Caco-2 (cell line): Measurements from ENCODE around the gene GLP2R. TPM values are rescaled to one million over a fixed set of nuclear protein-coding genes. Genes with fewer than 3 reads are reported as not detected.

Source experiments
- BruUV-seq: library from RNA; stranded (reverse); fragments of 400-500 nt; replicated peaks from 2 replicates; lab custom pipeline; 2021; lab: Mats Ljungman, UMichigan
- CTCF ChIA-PET: fragments of 300-600 bp; sonication (Branson Sonifier 250); formaldehyde crosslinking; loops from one replicate; lab custom pipeline; 2022; ENCODE audit warnings: antibody characterized with exemption; lab: Charles Lee
- POLR2A ChIA-PET: fragments of 300-600 bp; sonication (Branson Sonifier 250); formaldehyde crosslinking; loops from one replicate; lab custom pipeline; 2022; ENCODE audit warnings: antibody characterized with exemption; lab: Charles Lee
- DNase-seq, 2 experiments: peaks; one replicate each; pipeline versions ENCODE4 v3.0.0 to v3.0.0-alpha.2; 2020 to 2022
- H3K27me3 ChIP-seq: replicated peaks from 2 replicates; pipeline ENCODE4 v1.6.0; 2011; ENCODE audit warnings: low read length; ENCODE audit not compliant: control insufficient read depth, insufficient read depth
- H3K36me3 ChIP-seq: 2 replicates; pipeline ENCODE4 v1.5.1; 2011; ENCODE audit warnings: low read length; ENCODE audit not compliant: control insufficient read depth, insufficient read depth
- H3K4me1 ChIP-seq: fragments of 250-450 bp; sonication (Bioruptor Pico); 2 replicates; pipeline ENCODE4 v1.5.1; 2020; ENCODE audit warnings: mild to moderate bottlenecking
- H3K4me3 ChIP-seq: 2 replicates; pipeline ENCODE4 v1.5.1; 2011; ENCODE audit warnings: low read depth, mild to moderate bottlenecking, control low read depth, low read length
- H3K9me3 ChIP-seq: fragments of 250-450 bp; sonication (Bioruptor Pico); 2 replicates; pipeline ENCODE4 v1.5.1; 2020; ENCODE audit warnings: mild to moderate bottlenecking, moderate library complexity
- H3K27ac Mint-ChIP-seq: one replicate; pipeline ENCODE4 v1.8.0; 2022; ENCODE audit warnings: mixed read lengths; ENCODE audit not compliant: unreplicated experiment
- H3K27me3 Mint-ChIP-seq: one replicate; pipeline ENCODE4 v1.8.0; 2022; ENCODE audit warnings: mixed read lengths; ENCODE audit not compliant: insufficient read depth, unreplicated experiment
- H3K36me3 Mint-ChIP-seq: one replicate; pipeline ENCODE4 v1.8.0; 2022; ENCODE audit warnings: mild to moderate bottlenecking, mixed read lengths; ENCODE audit not compliant: insufficient read depth, unreplicated experiment
- H3K4me1 Mint-ChIP-seq: one replicate; pipeline ENCODE4 v1.8.0; 2022; ENCODE audit warnings: low read depth, mixed read lengths; ENCODE audit not compliant: unreplicated experiment
- H3K4me3 Mint-ChIP-seq: one replicate; pipeline ENCODE4 v1.8.0; 2022; ENCODE audit warnings: mild to moderate bottlenecking, moderate library complexity, mixed read lengths; ENCODE audit not compliant: unreplicated experiment
- H3K9me3 Mint-ChIP-seq: one replicate; pipeline ENCODE4 v1.8.0; 2022; ENCODE audit warnings: mixed read lengths; ENCODE audit not compliant: unreplicated experiment
- intact Hi-C: fragments of 100-400 bp; cut with micrococcal nuclease; formaldehyde crosslinking; loops from one replicate; pipeline ENCODE4 v1.10.0; 2022; ENCODE audit not compliant: unreplicated experiment
- total RNA-seq: library from RNA; stranded (reverse); gene quantifications from 2 replicates; pipeline ENCODE4 v1.2.3, GENCODE V29; 2022
- TF ChIP-seq, protein P1 (sequence below), 2 experiments: fragments of 200-600 bp in 1 of 2; IDR thresholded peaks; 1 replicate in 1 of 2; 2 replicates in 1 of 2; pipeline versions ENCODE4 v1.5.1 to v1.8.0; 2011 to 2022; ENCODE audit warnings: antibody characterized with exemption in 1 of 2, control low read depth in 1 of 2, inconsistent platforms in 1 of 2, low read depth in 1 of 2, low read length in 1 of 2, mild to moderate bottlenecking in 1 of 2, moderate library complexity in 1 of 2; ENCODE audit not compliant: insufficient read depth in 1 of 2, severe bottlenecking in 1 of 2, unreplicated experiment in 1 of 2

GLP2R gene
- total RNA-seq, 1 experiment from 2014 or later: not detected

DNA sequence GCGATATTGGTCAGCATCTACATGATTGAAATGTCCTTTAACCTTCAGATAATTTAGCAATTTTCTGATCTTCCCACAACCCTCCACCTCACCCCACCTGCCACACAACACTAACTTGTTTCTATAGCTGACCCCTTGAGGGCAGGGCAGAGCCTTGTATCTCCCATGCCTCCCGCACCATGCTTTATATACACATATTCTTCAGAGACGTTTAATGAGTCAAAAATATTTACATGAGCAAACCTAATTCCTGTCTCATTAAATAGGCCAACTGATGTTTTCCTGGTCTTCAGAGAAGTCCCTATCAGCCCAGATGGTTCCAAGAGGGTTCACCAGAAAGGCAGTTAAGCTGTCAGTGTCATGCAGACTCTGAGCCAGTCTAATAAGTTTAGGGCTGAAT lies 27.7 kb upstream of the GLP2R start:
- DNase-seq: no peak
- intact Hi-C loops: no loop called here
- Mint-ChIP-seq H3K9me3 (no peaks in the 10 kb centered on the region), H3K27ac (no peak overlapping the region), H3K4me3 (no peak overlapping the region), H3K36me3 (no peaks in the 10 kb centered on the region), H3K4me1 (no peaks in the 10 kb centered on the region), H3K27me3 (peaks cover 4% of the 10 kb centered on the region)
- no peaks in the 10 kb centered on the region for H3K27me3 ChIP-seq
- TF ChIP-seq, protein P1, sequence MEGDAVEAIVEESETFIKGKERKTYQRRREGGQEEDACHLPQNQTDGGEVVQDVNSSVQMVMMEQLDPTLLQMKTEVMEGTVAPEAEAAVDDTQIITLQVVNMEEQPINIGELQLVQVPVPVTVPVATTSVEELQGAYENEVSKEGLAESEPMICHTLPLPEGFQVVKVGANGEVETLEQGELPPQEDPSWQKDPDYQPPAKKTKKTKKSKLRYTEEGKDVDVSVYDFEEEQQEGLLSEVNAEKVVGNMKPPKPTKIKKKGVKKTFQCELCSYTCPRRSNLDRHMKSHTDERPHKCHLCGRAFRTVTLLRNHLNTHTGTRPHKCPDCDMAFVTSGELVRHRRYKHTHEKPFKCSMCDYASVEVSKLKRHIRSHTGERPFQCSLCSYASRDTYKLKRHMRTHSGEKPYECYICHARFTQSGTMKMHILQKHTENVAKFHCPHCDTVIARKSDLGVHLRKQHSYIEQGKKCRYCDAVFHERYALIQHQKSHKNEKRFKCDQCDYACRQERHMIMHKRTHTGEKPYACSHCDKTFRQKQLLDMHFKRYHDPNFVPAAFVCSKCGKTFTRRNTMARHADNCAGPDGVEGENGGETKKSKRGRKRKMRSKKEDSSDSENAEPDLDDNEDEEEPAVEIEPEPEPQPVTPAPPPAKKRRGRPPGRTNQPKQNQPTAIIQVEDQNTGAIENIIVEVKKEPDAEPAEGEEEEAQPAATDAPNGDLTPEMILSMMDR (IDR thresholded peaks at IDR 0.05; ENCODE audit: insufficient read depth in 1 of 2, low read depth in 1 of 2, low read length in 1 of 2, severe bottlenecking in 1 of 2, unreplicated experiment in 1 of 2): no peak
- no peak overlapping the region for H3K4me3 ChIP-seq
- ChIA-PET CTCF (no interaction called here), POLR2A (no interaction called here)
- BruUV-seq: no TSS peak
- no peaks in the 10 kb centered on the region for H3K9me3 ChIP-seq
- H3K4me1 ChIP-seq: no peaks in the 10 kb centered on the region
- H3K36me3 ChIP-seq: no peaks in the 10 kb centered on the region

DNA sequence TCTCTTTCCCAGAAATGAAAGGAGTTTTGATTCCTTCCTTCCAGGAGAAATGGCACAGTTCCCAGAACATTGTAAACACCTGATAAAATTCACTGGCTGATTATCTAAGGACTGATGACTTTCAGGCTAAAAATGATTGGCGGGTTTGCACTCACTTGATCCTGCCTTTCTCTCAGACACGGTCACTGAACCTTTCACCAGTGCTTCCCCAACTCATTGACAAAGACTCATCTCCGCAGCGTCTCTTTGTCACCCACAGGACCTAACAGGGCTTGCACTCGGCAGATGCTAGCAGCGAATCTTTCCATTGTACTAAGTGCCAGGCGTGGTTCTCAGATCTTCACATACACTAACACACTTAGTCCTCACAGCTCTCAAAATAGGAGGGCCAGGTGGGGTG lies 27.0 kb upstream of the GLP2R start:
- H3K4me1 Mint-ChIP-seq: no peaks in the 10 kb centered on the region
- H3K4me3 Mint-ChIP-seq: no peak overlapping the region
- ChIA-PET CTCF (no interaction called here), POLR2A (no interaction called here)
- Histone ChIP-seq H3K27me3 (no peaks in the 10 kb centered on the region), H3K9me3 (no peaks in the 10 kb centered on the region), H3K4me1 (no peaks in the 10 kb centered on the region), H3K4me3 (no peak overlapping the region), H3K36me3 (no peaks in the 10 kb centered on the region)
- H3K36me3 Mint-ChIP-seq: no peaks in the 10 kb centered on the region
- H3K9me3 Mint-ChIP-seq: no peaks in the 10 kb centered on the region
- H3K27me3 Mint-ChIP-seq: peaks cover 4% of the 10 kb centered on the region
- DNase-seq: no peak
- BruUV-seq: no TSS peak
- TF ChIP-seq, protein P1 (IDR thresholded peaks at IDR 0.05; ENCODE audit: insufficient read depth in 1 of 2, low read depth in 1 of 2, low read length in 1 of 2, severe bottlenecking in 1 of 2, unreplicated experiment in 1 of 2): no peak
- intact Hi-C loops: no loop called here
- no peak overlapping the region for H3K27ac Mint-ChIP-seq

DNA sequence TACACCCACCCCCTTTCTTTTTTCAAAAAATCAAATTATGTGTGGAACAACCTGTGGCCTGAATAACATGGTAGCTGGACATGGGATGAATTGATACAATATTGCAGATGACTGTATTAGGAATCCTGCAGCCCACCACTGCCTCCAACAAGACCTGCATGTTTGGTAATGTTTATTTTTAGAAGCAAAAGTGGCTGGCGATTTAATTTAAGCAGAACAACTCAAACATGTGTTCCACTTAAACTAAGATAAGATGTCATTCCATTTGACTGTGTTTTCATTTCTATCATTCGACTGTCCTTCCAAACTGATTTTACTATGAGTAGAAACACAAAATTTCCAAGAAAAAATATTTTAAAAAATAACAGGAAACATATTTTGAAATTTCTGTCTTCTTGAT lies 24.2 kb upstream of the GLP2R start:
- intact Hi-C loops: no loop called here
- H3K9me3 Mint-ChIP-seq: no peaks in the 10 kb centered on the region
- H3K36me3 Mint-ChIP-seq: no peaks in the 10 kb centered on the region
- no peak for DNase-seq
- H3K4me3 ChIP-seq: no peak overlapping the region
- H3K9me3 ChIP-seq: no peaks in the 10 kb centered on the region
- ChIA-PET CTCF (no interaction called here), POLR2A (no interaction called here)
- no peak overlapping the region for H3K27ac Mint-ChIP-seq
- TF ChIP-seq, protein P1 (IDR thresholded peaks at IDR 0.05; ENCODE audit: insufficient read depth in 1 of 2, low read depth in 1 of 2, low read length in 1 of 2, severe bottlenecking in 1 of 2, unreplicated experiment in 1 of 2): no peak
- H3K4me1 ChIP-seq: no peaks in the 10 kb centered on the region
- H3K27me3 Mint-ChIP-seq: peaks cover 7% of the 10 kb centered on the region
- H3K27me3 ChIP-seq: no peaks in the 10 kb centered on the region
- BruUV-seq: no TSS peak
- H3K36me3 ChIP-seq: no peaks in the 10 kb centered on the region
- H3K4me3 Mint-ChIP-seq: no peak overlapping the region
- no peaks in the 10 kb centered on the region for H3K4me1 Mint-ChIP-seq
